ENCODE data around the gene AADAT.
"Not testable (repeated sequence)": the region's sequence is repeated elsewhere in the genome, so short reads cannot be mapped to it uniquely, and the experiment has no call there.

The AADAT gene

DNA sequence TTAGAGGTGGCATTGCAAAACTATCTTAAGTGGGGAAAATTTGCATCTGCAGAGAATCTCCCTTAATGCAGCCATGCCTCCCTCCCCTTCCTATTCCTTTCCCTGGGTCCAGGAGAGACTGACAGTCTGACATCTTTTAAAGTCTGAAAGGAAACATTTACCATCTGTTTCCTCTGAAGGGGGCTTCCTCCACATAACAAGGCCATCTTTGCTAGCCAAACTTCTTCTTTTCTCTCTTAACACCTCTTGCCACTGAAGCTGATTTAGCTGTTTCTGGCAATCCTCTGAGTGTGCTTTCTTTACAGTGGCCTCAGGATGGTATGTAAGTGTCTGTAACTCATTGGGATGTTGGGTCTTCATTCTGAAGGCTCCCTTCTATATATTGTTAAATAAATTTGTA, 34.6 kb upstream of the AADAT start:
- peaks cover 11% of the 10 kb centered on the region; the same call in 1 of the 2 replicates for H3K9me3 ChIP-seq (ENCODE audit: insufficient read depth, low read length)
- no peak overlapping the region for H3K9ac ChIP-seq (ENCODE audit: insufficient read length, low read depth)
- DNase-seq (ENCODE audit: low read depth, low spot score) = no peak
- H3K4me3 ChIP-seq (ENCODE audit: insufficient read length, low read depth) = no peak overlapping the region
- H3K4me1 ChIP-seq (ENCODE audit: insufficient read depth, insufficient read length) = no peaks in the 10 kb centered on the region
- TF ChIP-seq SUZ12 (IDR thresholded peaks at IDR 0.05; ENCODE audit: extremely low read depth, insufficient read depth, insufficient read length) = no peak
- no peak for TF ChIP-seq ZNF274 (IDR thresholded peaks at IDR 0.05; ENCODE audit: low read depth, low read length)
- no peak for TF ChIP-seq YY1 (IDR thresholded peaks at IDR 0.05; ENCODE audit: insufficient read depth, insufficient read length)
- H3K36me3 ChIP-seq (ENCODE audit: insufficient read depth, insufficient read length, low read length) = no peaks in the 10 kb centered on the region
- no peaks in the 10 kb centered on the region for H3K27me3 ChIP-seq (ENCODE audit: insufficient read depth, insufficient read length)

DNA sequence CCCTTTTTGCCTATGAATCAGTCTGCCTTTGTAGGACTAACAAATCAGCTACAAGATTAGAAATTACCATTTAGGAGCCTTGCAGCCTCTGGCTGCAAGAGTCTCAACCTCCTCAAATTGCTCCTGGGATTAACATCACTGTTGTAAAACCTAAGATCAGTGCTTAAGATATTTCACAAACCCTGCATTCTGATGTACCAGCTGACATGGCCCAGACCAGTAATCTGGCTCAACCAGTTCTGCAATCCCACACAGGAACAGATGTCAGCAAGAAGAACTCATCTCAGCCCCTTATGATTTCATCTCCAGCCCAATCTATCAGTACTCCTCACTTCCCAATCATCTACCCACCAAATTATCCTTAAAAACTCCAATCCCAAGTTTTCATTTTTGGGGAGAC, 32.5 kb upstream of the AADAT start:
- DNase-seq (ENCODE audit: low read depth, low spot score) = no peak
- TF ChIP-seq YY1 (IDR thresholded peaks at IDR 0.05; ENCODE audit: insufficient read depth, insufficient read length) = no peak
- TF ChIP-seq ZNF274 (IDR thresholded peaks at IDR 0.05; ENCODE audit: low read depth, low read length) = no peak
- no peak for TF ChIP-seq SUZ12 (IDR thresholded peaks at IDR 0.05; ENCODE audit: extremely low read depth, insufficient read depth, insufficient read length)

DNA sequence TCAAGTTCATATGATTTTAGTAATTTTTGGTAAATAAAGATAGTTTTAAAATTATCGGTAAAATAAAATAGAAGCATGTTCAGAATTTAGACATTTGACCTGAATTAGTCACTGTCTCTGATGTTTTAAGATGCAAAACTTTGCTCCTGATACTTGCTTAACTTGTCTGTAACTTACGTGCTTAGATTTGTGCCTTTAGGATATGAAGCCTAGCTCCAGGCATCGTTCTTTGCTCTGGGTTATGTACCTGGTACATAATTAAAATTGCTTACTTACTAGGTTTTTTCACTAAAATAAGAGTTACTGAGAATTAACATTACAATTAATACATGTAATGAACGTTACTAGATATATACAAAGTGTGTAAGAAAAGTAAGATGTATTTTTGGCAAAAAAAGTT, 24.9 kb upstream of the AADAT start:
- no peak for DNase-seq (ENCODE audit: low read depth, low spot score)
- Histone ChIP-seq H3K27me3 (ENCODE audit: insufficient read depth, insufficient read length) (no peaks in the 10 kb centered on the region), H3K9ac (ENCODE audit: insufficient read length, low read depth) (no peak overlapping the region), H3K4me3 (ENCODE audit: insufficient read length, low read depth) (no peak overlapping the region), H3K4me1 (ENCODE audit: insufficient read depth, insufficient read length) (no peaks in the 10 kb centered on the region), H3K36me3 (ENCODE audit: insufficient read depth, insufficient read length, low read length) (no peaks in the 10 kb centered on the region), H3K9me3 (ENCODE audit: insufficient read depth, low read length) (peaks cover 7% of the 10 kb centered on the region)
- TF ChIP-seq SUZ12 (IDR thresholded peaks at IDR 0.05; ENCODE audit: extremely low read depth, insufficient read depth, insufficient read length) (no peak), ZNF274 (IDR thresholded peaks at IDR 0.05; ENCODE audit: low read depth, low read length) (no peak), YY1 (IDR thresholded peaks at IDR 0.05; ENCODE audit: insufficient read depth, insufficient read length) (no peak)

More for the DNA sequence above, 32.5 kb upstream of the AADAT start:
- Histone ChIP-seq H3K9me3 (ENCODE audit: insufficient read depth, low read length) (peaks cover 10% of the 10 kb centered on the region; the same call in 1 of the 2 replicates), H3K27me3 (ENCODE audit: insufficient read depth, insufficient read length) (no peaks in the 10 kb centered on the region), H3K4me1 (ENCODE audit: insufficient read depth, insufficient read length) (no peaks in the 10 kb centered on the region), H3K9ac (ENCODE audit: insufficient read length, low read depth) (no peak overlapping the region), H3K4me3 (ENCODE audit: insufficient read length, low read depth) (no peak overlapping the region), H3K36me3 (ENCODE audit: insufficient read depth, insufficient read length, low read length) (no peaks in the 10 kb centered on the region)

DNA sequence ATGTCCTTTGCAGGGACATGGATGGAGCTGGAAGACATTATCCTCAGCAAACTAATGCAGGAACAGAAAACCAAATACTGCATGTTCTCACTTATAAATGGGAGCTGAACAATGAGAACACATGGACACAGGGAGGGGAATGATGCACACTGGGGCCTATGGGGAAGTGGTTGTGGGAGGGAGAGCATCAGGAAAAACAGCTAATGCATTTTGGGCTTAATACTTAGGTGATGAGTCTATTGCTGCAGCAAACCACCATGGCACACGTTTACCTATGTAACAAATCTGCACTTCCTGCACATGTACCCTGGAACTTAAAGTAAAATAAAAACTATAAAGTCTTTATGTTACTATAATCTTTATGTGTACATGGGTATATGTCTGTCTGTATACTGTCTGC, 24.4 kb upstream of the AADAT start:
- H3K4me3 ChIP-seq (ENCODE audit: insufficient read length, low read depth); H3K4me1 ChIP-seq (ENCODE audit: insufficient read depth, insufficient read length); H3K36me3 ChIP-seq (ENCODE audit: insufficient read depth, insufficient read length, low read length); H3K9me3 ChIP-seq (ENCODE audit: insufficient read depth, low read length); H3K27me3 ChIP-seq (ENCODE audit: insufficient read depth, insufficient read length); DNase-seq (ENCODE audit: low read depth, low spot score); H3K9ac ChIP-seq (ENCODE audit: insufficient read length, low read depth): not testable (repeated sequence)

DNA sequence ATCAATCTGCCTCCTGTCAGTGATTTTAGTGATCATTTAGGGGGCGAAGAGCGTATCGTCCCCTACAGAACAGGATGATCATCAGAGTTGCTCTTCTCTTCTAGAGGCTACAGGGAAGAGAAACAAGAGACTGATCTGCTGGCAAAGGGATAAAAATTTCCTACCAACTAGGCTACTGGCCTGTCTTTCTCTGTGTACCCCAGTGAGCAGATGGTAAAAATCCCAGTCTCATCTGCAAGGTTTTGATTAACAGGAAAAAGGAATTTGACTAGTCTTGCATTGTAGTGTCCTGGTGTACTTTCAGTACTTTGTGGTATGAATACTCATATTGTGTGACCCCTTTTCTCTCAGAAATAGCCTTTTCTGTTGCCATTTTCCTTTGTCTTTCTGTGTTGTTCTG, 21.8 kb upstream of the AADAT start:
- H3K4me1 ChIP-seq (ENCODE audit: insufficient read depth, insufficient read length) = no peaks in the 10 kb centered on the region
- H3K9ac ChIP-seq (ENCODE audit: insufficient read length, low read depth) = no peak overlapping the region
- no peak for DNase-seq (ENCODE audit: low read depth, low spot score)
- TF ChIP-seq SUZ12 (IDR thresholded peaks at IDR 0.05; ENCODE audit: extremely low read depth, insufficient read depth, insufficient read length) (no peak), YY1 (IDR thresholded peaks at IDR 0.05; ENCODE audit: insufficient read depth, insufficient read length) (no peak), ZNF274 (IDR thresholded peaks at IDR 0.05; ENCODE audit: low read depth, low read length) (no peak)
- peaks cover 7% of the 10 kb centered on the region for H3K9me3 ChIP-seq (ENCODE audit: insufficient read depth, low read length)
- H3K4me3 ChIP-seq (ENCODE audit: insufficient read length, low read depth) = no peak overlapping the region
- H3K27me3 ChIP-seq (ENCODE audit: insufficient read depth, insufficient read length) = no peaks in the 10 kb centered on the region
- no peaks in the 10 kb centered on the region for H3K36me3 ChIP-seq (ENCODE audit: insufficient read depth, insufficient read length, low read length)

DNA sequence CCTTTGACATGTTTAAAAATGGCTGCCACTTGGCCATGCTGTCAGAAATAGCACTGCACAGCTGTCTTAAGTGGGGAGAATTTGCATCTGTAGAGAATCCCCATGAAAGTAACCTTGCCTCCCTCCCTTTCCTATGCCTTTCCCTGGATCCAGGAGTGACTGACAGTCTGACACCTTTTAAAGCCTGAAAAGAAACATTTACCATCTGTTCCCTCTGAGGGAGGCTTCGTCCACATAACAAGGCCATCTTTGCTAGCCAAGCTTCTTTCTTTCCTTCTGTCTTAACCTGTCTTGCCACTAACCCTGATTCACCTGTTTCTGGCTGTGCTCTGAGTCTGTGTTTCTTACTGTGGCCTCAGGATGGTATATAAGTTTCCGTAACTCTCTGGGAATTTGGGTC, 21.3 kb upstream of the AADAT start:
- no peaks in the 10 kb centered on the region for H3K27me3 ChIP-seq (ENCODE audit: insufficient read depth, insufficient read length)
- H3K9me3 ChIP-seq (ENCODE audit: insufficient read depth, low read length) = peaks cover 5% of the 10 kb centered on the region
- no peak overlapping the region for H3K9ac ChIP-seq (ENCODE audit: insufficient read length, low read depth)
- no peaks in the 10 kb centered on the region for H3K4me1 ChIP-seq (ENCODE audit: insufficient read depth, insufficient read length)
- DNase-seq (ENCODE audit: low read depth, low spot score) = no peak
- no peak for TF ChIP-seq ZNF274 (IDR thresholded peaks at IDR 0.05; ENCODE audit: low read depth, low read length)
- no peaks in the 10 kb centered on the region for H3K36me3 ChIP-seq (ENCODE audit: insufficient read depth, insufficient read length, low read length)
- H3K4me3 ChIP-seq (ENCODE audit: insufficient read length, low read depth) = no peak overlapping the region

DNA sequence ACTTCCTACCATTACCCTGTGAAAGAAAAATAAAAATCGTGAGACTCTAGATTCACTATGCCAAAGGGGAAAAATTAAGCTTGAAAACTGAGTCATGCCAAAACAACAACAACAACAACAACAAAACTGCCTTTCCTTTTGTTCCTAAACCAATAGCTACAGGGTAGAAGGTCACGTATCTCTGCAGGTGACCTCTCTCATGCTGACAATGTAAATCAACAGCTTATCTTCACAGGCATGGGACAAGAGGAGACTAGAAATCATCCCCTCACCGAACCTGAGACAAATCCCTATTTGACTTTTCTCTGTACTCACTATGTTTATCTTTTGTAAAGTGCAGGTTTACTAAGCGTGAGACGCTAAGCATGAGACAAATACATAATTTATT, 20.5 kb upstream of the AADAT start:
- Histone ChIP-seq H3K9ac (ENCODE audit: insufficient read length, low read depth) (no peak overlapping the region), H3K9me3 (ENCODE audit: insufficient read depth, low read length) (no peaks in the 10 kb centered on the region), H3K4me3 (ENCODE audit: insufficient read length, low read depth) (no peak overlapping the region), H3K4me1 (ENCODE audit: insufficient read depth, insufficient read length) (no peaks in the 10 kb centered on the region), H3K27me3 (ENCODE audit: insufficient read depth, insufficient read length) (no peaks in the 10 kb centered on the region), H3K36me3 (ENCODE audit: insufficient read depth, insufficient read length, low read length) (no peaks in the 10 kb centered on the region)
- TF ChIP-seq SUZ12 (IDR thresholded peaks at IDR 0.05; ENCODE audit: extremely low read depth, insufficient read depth, insufficient read length) (no peak), YY1 (IDR thresholded peaks at IDR 0.05; ENCODE audit: insufficient read depth, insufficient read length) (no peak), ZNF274 (IDR thresholded peaks at IDR 0.05; ENCODE audit: low read depth, low read length) (no peak)
- no peak for DNase-seq (ENCODE audit: low read depth, low spot score)

DNA sequence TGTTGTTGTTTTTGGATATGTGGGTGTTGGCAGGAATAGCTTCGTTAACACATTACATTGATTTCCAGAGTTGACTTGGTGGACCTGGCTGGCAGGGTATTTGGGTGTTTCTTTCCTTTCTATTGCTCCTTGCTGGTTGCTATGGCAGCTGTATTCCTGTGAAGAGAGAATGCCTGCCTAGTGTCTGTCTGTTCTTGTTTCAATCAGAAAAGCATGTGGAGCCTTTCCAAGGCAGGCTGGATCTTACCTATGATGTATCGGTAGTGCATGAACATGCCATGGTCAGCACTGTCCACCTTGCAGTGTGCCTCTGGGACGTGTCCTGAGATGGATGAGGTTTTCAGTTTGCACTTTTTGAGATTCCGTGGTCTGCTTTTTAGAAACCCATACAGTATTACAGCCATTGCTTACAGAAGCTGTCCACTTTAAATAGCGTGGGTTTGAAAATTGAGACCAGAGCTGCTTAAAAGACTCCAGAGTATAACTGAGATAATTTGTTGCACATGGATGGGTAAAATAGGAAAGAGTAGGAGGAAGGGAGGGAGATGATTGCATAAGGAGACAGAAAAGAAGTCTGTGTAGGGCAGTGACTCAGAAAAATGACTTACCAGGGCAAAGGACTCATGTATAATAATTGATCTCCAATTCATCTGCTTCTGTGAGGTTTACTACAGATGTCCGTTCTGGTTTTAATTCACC, 20.0 kb upstream of the AADAT start:
- Histone ChIP-seq H3K9ac (ENCODE audit: insufficient read length, low read depth) (no peak overlapping the region), H3K4me3 (ENCODE audit: insufficient read length, low read depth) (no peak overlapping the region)
- DNase-seq (ENCODE audit: low read depth, low spot score) = no peak

More for the DNA sequence above, 20.0 kb upstream of the AADAT start:
- TF ChIP-seq SUZ12 (IDR thresholded peaks at IDR 0.05; ENCODE audit: extremely low read depth, insufficient read depth, insufficient read length) (no peak), ZNF274 (IDR thresholded peaks at IDR 0.05; ENCODE audit: low read depth, low read length) (no peak), YY1 (IDR thresholded peaks at IDR 0.05; ENCODE audit: insufficient read depth, insufficient read length) (no peak)
- H3K4me1 ChIP-seq (ENCODE audit: insufficient read depth, insufficient read length) = no peaks in the 10 kb centered on the region
- H3K27me3 ChIP-seq (ENCODE audit: insufficient read depth, insufficient read length) = no peaks in the 10 kb centered on the region
- H3K36me3 ChIP-seq (ENCODE audit: insufficient read depth, insufficient read length, low read length) = no peaks in the 10 kb centered on the region
- no peaks in the 10 kb centered on the region for H3K9me3 ChIP-seq (ENCODE audit: insufficient read depth, low read length)
